Measurements from ENCODE around the gene NDFIP2.

DNA sequence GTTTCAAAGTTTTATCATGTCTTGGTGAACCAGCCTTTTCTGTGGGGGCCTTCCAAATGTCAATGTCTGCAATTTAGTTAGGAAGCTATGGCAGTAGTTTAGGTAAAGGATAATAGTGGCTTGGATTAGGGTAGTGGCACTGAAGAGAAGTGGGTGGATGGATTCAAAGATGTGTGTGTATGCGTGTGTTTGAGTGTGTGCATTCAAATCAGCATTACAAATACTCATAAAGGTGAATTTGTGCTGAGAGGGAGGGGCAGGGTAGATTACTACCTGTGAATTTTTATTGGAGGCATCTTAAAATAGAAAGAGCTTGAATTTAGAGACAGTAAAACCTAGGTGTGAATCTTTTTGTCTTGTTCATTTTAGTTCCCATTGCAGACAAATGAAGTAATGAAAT is 16.9 kb downstream of the NDFIP2 start:
- TF ChIP-seq CTCF (IDR thresholded peaks at IDR 0.05; ENCODE audit: insufficient read depth, low read length) (no peak), GABPA (IDR thresholded peaks at IDR 0.05; ENCODE audit: low read depth) (no peak)

All from HL-60 (cell line).